MV-4-11 (cell line): ENCODE results near the gene TBXA2R.
"Not testable (repeated sequence)": the region's sequence is repeated elsewhere in the genome, so short reads cannot be mapped to it uniquely, and the experiment has no call there.

Experiments
- DNase-seq: peaks from one replicate; lab custom pipeline; 2025; lab: John Stamatoyannopoulos, UW

TBXA2R gene

DNA sequence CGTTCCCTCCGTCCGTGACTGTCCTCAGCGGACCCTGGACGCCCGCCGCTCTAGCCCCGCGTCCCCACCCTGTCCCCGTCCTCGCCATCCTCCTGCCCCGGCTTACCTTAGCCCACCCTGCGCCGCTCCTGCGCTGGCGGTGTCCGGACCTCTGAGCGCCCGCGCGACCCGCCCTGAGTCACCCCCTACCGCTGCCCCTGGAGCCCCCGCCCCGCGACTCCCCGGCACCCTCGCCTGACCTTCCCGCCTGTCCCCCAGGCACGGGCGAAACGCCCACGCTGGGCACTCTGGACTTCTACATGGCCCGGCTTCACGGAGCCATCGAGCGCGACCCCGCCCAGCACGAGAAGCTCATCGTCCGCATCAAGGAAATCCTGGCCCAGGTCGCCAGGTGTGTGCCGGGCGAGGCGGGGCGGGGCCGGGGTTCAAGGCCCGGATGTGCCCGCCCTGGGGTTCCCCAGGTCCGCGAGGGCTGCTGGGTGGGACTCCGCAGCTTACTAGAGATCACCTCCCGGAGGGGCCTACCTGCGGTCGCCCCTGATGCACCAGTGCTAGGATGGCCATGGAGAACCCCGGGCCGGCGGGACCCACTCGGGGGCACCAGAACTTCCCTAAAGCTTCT, 28.8 kb downstream of the TBXA2R start:
- DNase-seq: no peak

DNA sequence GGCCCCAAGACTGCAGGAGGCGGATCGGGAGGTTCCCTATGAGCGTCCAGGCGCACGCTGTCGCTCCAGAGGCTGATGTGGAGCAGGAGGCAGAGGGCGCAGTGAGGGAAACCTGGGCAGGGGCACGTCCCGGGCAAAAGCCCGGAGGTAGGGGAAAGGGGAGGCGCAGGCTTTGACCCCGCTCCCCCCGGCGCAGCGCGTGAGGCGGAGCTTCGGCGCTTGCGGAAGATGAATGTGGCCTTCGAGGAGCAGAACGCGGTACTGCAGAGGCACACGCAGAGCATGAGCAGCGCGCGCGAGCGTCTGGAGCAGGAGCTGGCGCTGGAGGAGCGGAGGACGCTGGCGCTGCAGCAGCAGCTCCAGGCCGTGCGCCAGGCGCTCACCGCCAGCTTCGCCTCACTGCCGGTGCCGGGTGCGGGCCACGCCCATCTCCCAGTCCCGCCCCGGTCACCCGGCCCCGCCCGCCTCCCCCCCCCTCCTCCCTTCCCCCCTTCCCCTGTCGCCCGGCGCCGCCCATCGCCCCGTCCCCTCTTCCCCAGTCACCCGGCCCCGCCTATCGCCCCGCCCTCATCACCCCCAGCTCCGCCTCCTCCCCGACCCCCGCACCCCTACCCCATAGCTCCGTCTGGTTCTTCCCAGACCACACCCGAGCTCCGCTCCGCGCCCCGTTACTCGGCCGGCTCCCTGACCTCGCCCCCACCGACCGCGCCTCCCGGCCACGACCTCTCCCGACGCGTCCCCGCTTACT, 29.8 kb downstream of the TBXA2R start:
- no peak for DNase-seq

DNA sequence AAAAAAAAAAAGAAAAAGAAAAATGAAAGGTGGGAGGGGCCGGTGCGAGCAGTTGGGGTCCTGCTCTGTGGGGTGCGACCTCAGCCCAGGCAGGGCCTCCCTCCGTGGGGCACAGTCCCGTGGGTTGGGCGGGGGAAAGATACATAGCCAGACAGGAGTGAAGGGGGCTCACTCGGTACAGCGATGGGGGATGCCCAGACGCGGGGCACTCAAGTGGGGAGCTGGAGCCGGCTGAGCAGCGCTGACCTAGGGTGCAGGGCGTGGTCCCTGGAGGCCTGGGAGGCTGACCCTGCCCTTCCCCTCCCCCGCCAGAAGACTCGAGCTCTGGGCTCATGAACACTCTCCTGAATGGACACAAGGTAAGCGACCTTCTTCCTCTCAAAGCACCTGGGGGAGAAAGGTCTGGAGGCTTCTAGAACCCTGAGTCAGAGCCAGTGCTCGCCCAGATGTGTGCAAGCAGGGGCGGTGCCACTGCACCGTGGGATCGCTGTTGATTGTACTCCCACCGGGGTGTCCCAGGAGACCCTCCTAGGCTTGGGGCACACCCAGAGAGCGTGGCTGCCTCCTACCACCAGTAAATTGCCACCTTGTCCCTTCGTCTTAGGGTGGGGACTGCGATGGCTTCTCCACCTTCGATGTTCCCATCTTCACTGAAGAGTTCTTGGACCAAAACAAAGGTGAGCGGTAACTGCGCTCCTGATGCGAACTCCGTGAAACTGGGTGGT, 30.6 kb downstream of the TBXA2R start:
- no peak for DNase-seq

DNA sequence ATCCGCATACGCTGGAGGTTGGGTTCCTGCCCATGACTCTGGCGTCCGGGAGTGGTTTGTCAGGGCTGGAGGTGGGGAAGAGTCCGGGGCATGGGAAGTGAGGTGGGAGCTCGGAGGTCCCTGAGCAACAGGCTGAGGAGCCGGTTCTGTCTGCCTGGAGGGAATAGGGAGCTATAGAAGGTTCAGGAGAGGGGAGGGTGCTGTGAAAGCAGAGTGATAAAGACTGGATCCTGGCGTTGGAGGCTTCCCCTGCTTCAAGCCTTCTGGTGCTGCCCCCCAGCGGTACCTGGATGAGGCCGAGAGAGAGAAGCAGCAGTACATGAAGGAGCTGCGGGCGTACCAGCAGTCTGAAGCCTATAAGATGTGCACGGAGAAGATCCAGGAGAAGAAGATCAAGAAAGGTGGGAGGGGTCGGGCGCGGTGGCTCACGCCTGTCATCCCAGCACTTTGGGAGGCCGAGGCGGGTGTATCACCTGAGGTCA, 31.4 kb downstream of the TBXA2R start:
- DNase-seq: peak; percentile 44

DNA sequence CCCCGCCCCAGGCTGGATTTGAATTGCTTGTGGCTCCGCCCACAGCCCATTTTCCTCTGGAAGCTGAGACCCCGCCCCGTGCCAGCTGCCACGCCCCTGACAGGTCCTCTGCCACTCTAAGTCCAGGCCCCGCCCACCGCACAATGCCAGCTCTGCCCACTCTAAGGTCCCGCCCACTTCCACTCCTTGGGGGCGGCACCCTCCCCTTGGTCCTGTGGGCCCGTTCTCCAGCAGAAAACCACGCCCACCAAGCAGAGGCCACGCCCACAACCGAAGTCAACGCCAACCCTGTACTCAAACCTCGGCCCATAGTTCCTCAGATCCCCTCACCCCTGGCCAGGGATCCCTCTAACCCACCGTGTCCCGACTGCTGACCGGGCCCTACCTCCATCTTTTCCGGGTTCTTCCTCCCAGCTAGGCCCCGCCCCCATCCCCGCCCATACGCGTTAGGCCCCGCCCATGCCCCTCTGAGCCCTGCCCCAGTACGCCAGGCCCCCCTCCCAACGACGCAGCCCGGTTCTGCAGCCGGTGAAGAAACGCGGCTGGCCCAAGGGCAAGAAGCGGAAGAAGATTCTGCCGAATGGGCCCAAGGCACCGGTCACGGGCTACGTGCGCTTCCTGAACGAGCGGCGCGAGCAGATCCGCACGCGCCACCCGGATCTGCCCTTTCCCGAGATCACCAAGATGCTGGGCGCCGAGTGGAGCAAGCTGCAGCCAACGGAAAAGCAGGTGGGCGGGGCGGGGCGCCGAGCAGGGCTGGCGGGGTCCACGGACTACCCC, 32.6 kb downstream of the TBXA2R start:
- peak; percentile 99 for DNase-seq

DNA sequence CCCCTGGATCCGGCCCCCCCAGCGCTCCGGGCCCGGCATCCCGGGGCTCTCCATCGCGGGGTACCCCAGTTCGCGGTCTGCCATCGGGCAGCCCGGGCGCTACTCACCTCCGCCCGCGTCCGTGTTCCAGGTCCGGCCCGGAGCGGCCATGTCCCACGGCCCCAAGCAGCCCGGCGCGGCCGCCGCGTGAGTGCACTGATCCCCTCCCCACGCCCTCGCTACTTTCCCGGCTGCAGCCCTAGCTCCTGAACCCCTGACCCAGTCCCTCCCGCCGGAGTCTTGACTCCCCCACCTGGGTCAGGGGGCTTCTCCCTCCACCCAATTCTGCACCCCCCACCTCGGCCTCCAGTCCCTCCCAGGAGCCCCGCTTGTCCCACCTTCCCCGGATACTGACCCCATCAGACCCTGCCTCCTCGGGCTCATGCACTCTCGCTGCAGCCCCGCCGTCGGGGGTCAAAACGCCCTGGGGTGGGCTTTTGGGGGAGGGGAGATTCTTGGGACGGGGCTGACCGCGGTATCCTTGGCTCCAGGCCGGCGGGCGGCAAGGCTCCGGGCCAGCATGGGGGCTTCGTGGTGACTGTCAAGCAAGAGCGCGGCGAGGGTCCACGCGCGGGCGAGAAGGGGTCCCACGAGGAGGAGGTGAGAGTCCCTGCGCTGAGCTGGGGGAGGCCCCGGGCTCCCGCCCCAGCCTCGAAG, 33.4 kb downstream of the TBXA2R start:
- DNase-seq: no peak

DNA sequence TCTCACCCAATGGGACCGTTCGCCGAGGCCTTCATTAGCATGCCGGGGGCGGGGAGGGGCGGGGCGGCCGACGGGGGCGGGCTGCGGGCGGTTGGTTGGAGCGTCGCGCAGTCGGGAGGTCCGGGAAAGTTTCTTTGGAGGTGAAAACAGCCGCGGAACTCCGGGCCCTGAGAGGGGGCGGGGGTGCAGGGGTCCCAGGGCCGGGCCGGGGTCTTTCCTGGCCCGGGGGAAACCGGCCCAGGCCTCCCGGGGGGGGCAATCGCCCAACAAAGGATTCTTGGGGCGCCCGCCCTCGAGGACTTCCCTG, 33.9 kb downstream of the TBXA2R start, which contains the start of gene HMG20B:
HMG20B (plus strand) TSS at position 90 of the 307 bp plus-strand sequence. CDS start 366 bp downstream, outside the sequence.
- DNase-seq: no peak

DNA sequence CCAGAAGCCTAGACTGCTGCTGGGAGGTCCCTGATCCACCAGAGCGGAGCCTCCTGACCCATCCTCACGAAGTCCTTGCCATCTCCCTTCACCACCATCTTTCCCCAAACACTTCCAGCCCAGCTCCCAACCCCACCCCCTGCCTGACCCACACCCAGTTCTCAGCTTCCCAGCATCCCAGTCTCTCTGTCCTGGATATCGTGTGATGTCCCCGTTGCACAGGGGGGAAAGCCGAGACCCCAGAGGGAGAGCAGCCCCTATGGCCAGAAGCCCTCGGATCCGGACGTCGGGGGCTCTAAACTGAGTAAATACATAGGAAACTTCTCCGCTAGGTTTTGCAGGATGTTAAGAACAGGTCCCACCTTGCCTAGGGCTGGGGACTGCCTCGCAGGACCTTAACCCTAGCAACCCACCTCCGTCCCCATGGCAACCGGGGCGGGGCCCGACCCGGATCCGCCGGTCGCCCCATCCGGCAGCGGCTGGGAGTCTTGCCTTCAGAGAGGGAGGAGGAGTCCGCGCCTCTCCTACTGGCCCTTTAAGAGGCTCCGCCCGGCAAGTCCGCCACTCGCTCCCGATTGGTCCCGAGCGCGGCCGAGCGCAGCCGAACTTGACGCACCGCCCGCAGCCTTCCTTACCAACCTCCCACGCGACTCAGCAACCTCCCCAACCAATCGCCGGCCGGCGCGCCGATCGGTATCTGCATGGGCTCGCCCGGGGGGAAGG, 34.4 kb downstream of the TBXA2R start:
- DNase-seq: peak; percentile 100

DNA sequence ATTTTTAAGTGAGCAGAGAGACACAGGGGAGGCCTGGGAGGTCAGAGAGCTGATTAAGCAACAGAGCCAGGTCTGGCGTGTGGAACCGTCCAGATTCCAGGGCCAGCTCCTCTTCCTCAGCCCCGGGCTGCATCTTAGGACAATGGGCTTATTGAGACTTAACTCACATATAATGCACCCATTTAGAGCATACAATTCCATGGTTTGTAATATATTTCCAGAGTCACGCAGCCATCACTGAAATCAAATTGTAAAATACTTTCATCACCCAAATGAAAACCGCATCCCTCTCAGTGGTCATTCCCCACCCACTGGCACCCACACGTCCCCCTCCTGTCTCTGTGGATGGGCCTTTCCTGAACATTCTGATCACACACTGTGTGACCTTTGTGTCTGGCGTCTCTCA, 36.1 kb downstream of the TBXA2R start:
- no peak for DNase-seq

DNA sequence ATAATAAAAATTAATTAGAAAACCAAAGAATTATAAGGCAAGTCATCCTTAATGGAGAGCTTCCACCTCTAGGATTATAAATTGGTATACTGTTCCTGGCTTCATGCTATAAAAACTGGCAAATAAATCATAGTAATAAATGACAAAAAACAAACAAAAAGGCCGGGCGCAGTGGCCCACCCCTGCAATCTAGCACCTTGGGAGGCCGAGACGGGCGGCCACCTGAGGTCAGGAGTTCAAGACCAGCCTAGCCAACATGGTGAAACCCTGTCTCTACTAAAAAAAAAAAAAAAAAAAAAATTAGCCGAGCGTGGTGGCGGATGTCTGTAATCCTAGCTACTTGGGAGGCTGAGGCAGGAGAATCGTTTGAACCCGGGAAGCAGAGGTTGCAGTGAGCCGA, 36.6 kb downstream of the TBXA2R start:
- not testable (repeated sequence) for DNase-seq

DNA sequence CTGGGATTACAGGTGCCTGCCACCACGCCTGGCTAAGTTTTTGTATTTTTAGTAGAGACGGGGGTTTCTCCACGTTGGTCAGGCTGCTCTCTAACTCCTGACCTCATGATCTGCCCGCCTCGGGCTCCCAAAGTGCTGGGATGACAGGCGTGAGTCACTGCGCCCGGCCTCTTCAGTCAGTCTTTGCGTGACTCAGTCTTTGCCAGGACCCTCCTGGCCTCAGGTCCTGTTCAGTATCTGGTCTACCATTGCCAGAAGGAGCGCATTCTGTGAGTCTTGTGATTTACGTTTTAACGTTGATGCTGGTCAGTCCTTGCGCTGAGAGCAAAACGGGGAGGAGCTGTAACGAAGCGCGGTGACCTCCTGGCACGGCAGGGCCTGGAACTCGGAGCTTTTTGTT, 41.5 kb downstream of the TBXA2R start:
- peak; percentile 56 for DNase-seq

DNA sequence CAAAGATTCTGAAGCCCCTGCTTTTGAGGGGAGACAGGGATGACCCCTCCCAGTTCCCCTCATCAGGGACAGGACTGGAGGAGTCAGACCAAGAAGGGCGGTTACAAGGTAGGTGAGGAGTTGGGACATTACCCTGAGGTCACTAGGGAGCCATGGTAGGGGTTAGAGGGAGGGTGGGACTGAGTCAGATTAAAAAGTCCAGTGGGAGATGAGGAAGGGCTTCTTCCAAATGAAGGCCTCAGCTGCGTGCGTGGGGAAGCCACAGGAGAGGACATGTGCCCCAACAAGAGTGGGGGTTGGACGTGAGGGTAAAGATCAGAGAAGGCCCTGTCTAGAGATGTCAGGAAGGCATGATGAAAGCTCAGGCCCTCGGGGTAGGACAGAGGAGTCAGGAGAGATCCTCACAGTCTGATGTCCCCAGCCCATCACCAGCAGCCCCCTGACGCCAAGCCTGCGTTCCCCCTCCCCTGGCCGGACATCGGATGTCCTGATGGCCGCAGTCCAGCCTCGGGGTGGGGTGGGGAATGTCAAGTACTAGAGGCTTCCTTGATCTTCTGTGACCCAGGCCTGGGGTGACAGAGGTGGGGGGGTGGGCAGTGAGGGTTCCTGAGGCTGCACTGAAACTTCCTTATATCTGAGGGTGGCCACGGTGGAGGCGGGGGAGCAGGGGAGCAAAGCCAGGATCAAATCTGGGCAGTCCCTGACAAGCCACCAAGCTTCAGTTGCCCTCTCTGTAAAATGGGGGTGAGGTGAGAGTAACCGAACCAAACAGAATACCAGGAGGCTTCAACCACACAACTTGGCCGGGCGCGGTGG, 42.8 kb downstream of the TBXA2R start:
- no peak for DNase-seq

DNA sequence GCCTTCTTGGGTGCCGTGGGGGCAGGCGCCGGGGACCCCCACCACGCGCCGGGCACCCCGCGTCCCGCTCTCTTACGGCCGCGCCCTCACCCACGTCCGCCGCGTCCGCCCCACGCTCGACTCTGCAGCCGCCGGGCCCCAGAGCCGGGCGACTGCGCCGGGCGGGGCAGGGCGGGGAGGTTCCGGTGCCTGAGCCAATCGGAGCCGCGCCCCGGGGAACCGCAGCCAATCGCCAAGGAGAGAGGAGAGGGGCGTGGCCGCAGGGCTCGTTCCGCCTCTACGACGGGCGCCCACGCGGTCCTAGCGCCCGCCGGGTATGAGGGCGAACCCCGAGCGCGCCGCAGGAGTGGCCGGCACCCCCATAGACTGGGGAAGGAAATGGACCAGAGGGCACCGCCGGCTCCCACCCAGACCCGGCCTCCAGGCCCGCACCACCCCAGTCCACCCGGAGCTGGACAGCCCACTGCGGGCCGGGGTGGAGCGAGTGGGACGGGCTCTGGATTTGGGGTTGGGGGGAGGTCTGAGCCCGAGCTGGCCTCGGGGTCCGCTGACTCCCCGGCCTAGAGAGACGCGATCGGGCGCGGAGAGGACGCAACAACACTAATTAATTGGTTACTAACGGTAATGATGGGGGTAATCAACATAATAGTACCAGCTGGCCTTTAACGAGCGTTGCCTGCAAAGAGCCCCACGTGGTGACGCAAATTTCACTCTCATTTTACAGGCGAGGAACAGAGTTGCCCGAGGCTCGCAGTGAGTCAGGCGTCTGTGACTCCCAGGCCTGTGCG, 49.0 kb downstream of the TBXA2R start, which contains the start of gene MFSD12:
MFSD12 (minus strand) TSS at position 126 of the 788 bp plus-strand sequence. CDS start 183 bp downstream, outside the sequence.
- DNase-seq: peak; percentile 93

DNA sequence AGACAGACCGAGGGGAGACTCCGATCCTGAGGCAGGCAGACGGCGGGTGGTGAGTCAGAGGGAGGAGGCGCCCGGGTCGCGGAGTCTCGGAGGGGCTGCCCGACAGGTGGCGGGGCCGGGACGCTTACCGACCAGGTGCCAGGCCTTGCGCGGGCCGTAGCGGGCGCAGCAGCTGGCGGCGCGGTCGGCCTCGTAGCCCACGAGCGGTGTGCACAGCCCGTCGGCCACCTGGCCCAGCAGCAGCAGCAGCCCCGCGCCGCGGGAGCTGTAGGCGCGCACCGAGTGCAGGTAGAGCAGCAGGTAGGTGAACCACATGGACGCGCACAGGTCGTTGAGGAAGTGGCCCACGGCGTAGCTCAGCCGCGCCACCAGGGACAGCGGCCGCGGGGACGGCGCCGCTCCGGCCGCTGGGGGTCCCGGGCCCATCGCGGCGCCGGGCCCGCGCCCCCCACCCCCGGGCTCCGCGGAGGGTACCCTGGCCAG, 49.7 kb downstream of the TBXA2R start:
- peak; percentile 28 for DNase-seq

DNA sequence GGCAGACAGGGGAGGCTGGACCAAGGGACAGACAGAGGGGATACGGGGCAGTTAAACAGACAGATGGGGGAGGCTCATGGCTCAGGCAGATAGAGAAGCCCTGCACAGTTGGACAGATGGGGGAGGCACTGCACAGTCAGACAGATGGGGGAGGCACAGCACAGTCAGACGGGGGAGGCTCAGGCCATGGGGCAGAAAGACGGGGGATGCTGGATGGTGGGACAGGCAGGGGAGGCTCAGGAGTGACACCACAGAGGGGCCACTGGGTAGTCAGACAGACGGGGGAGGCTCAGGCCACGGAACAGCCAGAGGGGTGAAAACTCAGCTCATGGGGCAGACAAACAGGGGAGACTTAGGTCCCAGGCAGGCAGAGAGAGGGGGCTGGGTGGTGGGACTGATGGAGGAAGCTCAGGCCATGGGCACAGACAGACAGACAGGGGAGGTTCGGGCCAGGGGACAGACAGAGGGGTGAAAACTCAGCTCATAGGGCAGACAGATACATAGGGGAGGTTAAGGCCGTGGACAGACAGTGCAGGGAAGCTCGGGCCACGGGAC, 50.2 kb downstream of the TBXA2R start:
- DNase-seq: no peak

DNA sequence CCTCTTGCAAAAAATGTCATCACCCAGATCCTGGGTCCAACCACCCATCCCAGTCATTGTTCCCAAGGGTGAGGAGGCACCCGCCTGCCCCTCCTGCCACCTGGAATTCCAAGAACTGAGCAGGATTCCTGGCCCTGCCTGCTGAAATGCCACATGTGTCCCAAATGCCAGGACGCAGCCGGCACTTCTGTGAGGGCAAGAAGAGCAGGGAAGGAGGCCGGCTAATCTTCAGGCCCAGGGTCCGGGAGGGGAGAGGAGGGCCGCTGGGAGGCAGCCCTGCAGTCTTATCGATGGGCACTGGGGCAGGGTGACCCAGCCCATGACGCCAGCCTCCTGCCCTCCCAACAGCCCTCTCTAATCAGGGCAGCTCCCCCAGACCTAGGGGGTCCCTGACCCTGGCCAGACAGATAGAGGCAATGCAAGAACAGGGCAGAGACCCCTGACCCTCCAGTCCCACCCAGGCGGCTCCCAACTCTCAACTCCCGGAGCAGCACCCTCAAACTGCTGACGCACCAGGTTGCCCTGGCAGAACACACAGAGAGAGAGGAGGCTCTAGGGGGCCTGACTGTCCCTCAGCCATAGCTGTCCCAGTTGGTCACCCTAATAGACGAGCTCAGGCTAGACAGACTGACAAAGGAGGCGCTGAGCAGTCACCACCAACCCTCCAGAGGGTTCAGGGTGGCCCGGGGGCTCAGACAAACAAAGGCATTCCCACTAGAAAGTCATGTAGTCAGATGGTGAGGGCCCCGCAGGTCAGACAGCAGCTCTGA, 50.8 kb downstream of the TBXA2R start:
- no peak for DNase-seq

DNA sequence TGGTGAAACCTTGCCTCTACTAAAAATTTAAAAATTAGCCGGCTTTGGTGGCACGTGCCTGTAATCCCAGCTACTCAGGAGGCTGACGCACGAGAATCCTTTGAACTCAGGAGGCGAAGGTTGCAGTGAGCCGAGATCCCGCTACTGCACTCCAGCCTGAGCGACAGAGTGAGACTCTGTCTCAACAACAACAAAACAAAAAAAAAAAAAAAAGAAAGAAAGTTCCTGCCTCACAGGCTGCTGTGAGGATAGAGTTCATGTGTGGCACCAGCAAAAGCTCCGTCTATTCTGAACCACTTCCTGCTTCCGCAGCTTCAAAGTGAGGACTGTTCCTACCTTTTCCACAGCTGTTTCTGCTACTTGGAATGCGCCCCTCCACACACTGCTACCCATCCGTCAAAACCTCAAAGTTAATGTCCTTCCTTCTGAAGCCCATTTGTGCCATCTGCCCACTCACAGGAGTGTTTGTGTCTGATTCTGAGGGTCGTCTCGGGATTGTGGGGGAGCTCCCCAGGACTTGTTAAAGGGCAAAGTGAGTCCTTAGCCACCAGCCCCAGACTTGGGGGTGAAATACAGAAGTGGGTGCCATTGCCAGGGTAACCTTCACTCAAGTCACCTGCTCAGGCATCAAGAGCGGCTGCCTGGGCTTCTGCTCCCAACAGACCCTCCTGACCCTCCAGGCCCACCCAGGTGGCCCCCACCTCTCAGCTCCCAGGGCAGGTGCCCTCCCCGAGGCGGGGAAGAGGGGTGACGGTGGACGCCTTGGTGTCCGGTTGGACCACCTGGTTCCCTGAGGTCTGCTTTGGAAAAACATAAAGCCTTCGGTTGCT, 52.2 kb downstream of the TBXA2R start:
- DNase-seq: peak; percentile 44
